SH-SY5Y (cell line): ENCODE data around the gene COMMD9.

Experiments used
- GATA2 ChIP-seq: IDR thresholded peaks from 2 replicates; pipeline ENCODE4 v1.6.1; 2011; ENCODE audit warnings: mild to moderate bottlenecking, low read depth, low read length
- GATA3 ChIP-seq: IDR thresholded peaks from 2 replicates; pipeline ENCODE4 v1.6.1; 2011; ENCODE audit warnings: low read depth, mild to moderate bottlenecking, low read length, moderate library complexity

Gene COMMD9

GRCh38 chr11:36247493-36247892 is 41.7 kb downstream of the COMMD9 start:
- TF ChIP-seq GATA3, result no peak
- no peak for TF ChIP-seq GATA2

GRCh38 chr11:36243641-36244040 is 45.6 kb downstream of the COMMD9 start:
- no peak for TF ChIP-seq GATA2
- no peak for TF ChIP-seq GATA3

GRCh38 chr11:36241497-36241896 is 47.7 kb downstream of the COMMD9 start:
- no peak for TF ChIP-seq GATA3

- TF ChIP-seq GATA2 (peak; percentile 74), GATA3 (no peak)
Observed at GRCh38 chr11:36240801-36241200, 48.4 kb downstream of the COMMD9 start.

- no peak for TF ChIP-seq GATA2
Observed at GRCh38 chr11:36240173-36240572, 49.1 kb downstream of the COMMD9 start.

- no peak for TF ChIP-seq GATA3
- no peak for TF ChIP-seq GATA2
Observed at GRCh38 chr11:36239636-36240035, 49.6 kb downstream of the COMMD9 start.

GRCh38 chr11:36238881-36239280 is 50.3 kb downstream of the COMMD9 start:
- no peak for TF ChIP-seq GATA3
- TF ChIP-seq GATA2, result no peak

GRCh38 chr11:36238036-36238631 is 51.1 kb downstream of the COMMD9 start:
- TF ChIP-seq GATA2 (no peak), GATA3 (no peak)

GRCh38 chr11:36237391-36237790 is 51.8 kb downstream of the COMMD9 start:
- no peak for TF ChIP-seq GATA2
- TF ChIP-seq GATA3, result no peak

GRCh38 chr11:36235750-36236149 is 53.5 kb downstream of the COMMD9 start:
- TF ChIP-seq GATA3 (no peak), GATA2 (no peak)

- TF ChIP-seq GATA2 (no peak), GATA3 (no peak)
Observed at GRCh38 chr11:36234825-36235224, 54.4 kb downstream of the COMMD9 start.

GRCh38 chr11:36233204-36233603 is 56.0 kb downstream of the COMMD9 start:
- TF ChIP-seq GATA2 (no peak), GATA3 (no peak)

- TF ChIP-seq GATA2 (no peak), GATA3 (peak; percentile 27; the same call in 1 of the 2 replicates)
Observed at GRCh38 chr11:36230779-36231699, 58.2 kb downstream of the COMMD9 start.

GRCh38 chr11:36229091-36229705 is 60.0 kb downstream of the COMMD9 start:
- no peak for TF ChIP-seq GATA2
- no peak for TF ChIP-seq GATA3

GRCh38 chr11:36228689-36229088 is 60.5 kb downstream of the COMMD9 start:
- TF ChIP-seq GATA3 (no peak), GATA2 (no peak)
